Vagina (tissue), 2 donors: Measurements from ENCODE around the gene INSC. TPM values are rescaled to one million over a fixed set of nuclear protein-coding genes. Genes with fewer than 3 reads are reported as not detected.

Experiments
- DNase-seq, 2 donors: peaks; one replicate each; pipeline ENCODE4 v3.0.0-alpha.2; 2017; ENCODE audit errors: extremely low spot score in 2 of 2
- H3K27ac ChIP-seq: fragments of 200-600 bp; sonication (generic); one replicate; pipeline ENCODE4 v1.5.1; 2019
- H3K27me3 ChIP-seq: fragments of 200-600 bp; sonication (generic); one replicate; pipeline ENCODE4 v1.5.1; 2019
- H3K36me3 ChIP-seq, 2 donors: fragments of 200-600 bp; sonication (generic); one replicate each; pipeline ENCODE4 v1.5.1; 2017 to 2019
- H3K4me1 ChIP-seq: fragments of 200-600 bp; sonication (generic); one replicate; pipeline ENCODE4 v1.5.1; 2019
- H3K4me3 ChIP-seq, 2 donors: fragments of 200-600 bp; sonication (generic); 1 replicate in 1 of 2; 2 replicates in 1 of 2; pipeline ENCODE4 v1.5.1; 2016 to 2019
- H3K9me3 ChIP-seq: fragments of 200-600 bp; sonication (generic); one replicate; pipeline ENCODE4 v1.5.1; 2019
- POLR2A ChIP-seq, 2 donors: fragments of 450-650 bp; IDR thresholded peaks; one replicate each; pipeline ENCODE4 v1.6.1; 2017; ENCODE audit warnings: antibody characterized with exemption in 2 of 2, mild to moderate bottlenecking in 2 of 2, moderate library complexity in 2 of 2
- POLR2AphosphoS5 ChIP-seq, 2 donors: sonication (generic); formaldehyde crosslinking; IDR thresholded peaks; one replicate each; pipeline ENCODE4 v1.9.0; 2017; ENCODE audit warnings: antibody characterized with exemption in 2 of 2, mild to moderate bottlenecking in 2 of 2, low read depth in 1 of 2; ENCODE audit not compliant: insufficient read depth in 1 of 2
- intact Hi-C: fragments of 100-400 bp; cut with DNase I; formaldehyde crosslinking; loops from one replicate; pipeline ENCODE4 v1.15.1; 2023
- total RNA-seq: library from RNA; depleted of rRNA; stranded (reverse); fragments of >200 nt; gene quantifications from one replicate; pipeline ENCODE4 v1.2.3, GENCODE V29; 2016
- TF ChIP-seq, protein P1 (sequence below), 3 experiments: fragments of 450-650 bp in 2 of 3; fragments of 200-600 bp in 1 of 3; sonication (generic) in 1 of 3; IDR thresholded peaks; one replicate each; pipeline ENCODE4 v1.5.1; 2017 to 2019; ENCODE audit warnings: antibody characterized with exemption in 3 of 3, mild to moderate bottlenecking in 2 of 3, moderate library complexity in 2 of 3

The INSC gene
- total RNA-seq, 1 donor from 2014 or later, result 3.2 TPM

- no peak overlapping the region for H3K27ac ChIP-seq
- H3K4me1 ChIP-seq, result no peaks in the 10 kb centered on the region
- H3K27me3 ChIP-seq, result no peaks in the 10 kb centered on the region
- DNase-seq, result no peak
- intact Hi-C loops, result no loop called here
- H3K36me3 ChIP-seq, result no peaks in the 10 kb centered on the region
- no peak overlapping the region for H3K4me3 ChIP-seq
- no peaks in the 10 kb centered on the region for H3K9me3 ChIP-seq
- TF ChIP-seq, protein P1, sequence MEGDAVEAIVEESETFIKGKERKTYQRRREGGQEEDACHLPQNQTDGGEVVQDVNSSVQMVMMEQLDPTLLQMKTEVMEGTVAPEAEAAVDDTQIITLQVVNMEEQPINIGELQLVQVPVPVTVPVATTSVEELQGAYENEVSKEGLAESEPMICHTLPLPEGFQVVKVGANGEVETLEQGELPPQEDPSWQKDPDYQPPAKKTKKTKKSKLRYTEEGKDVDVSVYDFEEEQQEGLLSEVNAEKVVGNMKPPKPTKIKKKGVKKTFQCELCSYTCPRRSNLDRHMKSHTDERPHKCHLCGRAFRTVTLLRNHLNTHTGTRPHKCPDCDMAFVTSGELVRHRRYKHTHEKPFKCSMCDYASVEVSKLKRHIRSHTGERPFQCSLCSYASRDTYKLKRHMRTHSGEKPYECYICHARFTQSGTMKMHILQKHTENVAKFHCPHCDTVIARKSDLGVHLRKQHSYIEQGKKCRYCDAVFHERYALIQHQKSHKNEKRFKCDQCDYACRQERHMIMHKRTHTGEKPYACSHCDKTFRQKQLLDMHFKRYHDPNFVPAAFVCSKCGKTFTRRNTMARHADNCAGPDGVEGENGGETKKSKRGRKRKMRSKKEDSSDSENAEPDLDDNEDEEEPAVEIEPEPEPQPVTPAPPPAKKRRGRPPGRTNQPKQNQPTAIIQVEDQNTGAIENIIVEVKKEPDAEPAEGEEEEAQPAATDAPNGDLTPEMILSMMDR (IDR thresholded peaks at IDR 0.05), result no peak
- TF ChIP-seq POLR2A (IDR thresholded peaks at IDR 0.05) (no peak), POLR2AphosphoS5 (IDR thresholded peaks at IDR 0.05; ENCODE audit: insufficient read depth in 1 of 2, low read depth in 1 of 2) (no peak)
These were observed 80.1 kb downstream of the INSC start for GRCh38 chr11:15194671-15195415.

- H3K4me1 ChIP-seq, result no peaks in the 10 kb centered on the region
- intact Hi-C loops, result no loop called here
These were observed 80.9 kb downstream of the INSC start for GRCh38 chr11:15195454-15196200.

DNA sequence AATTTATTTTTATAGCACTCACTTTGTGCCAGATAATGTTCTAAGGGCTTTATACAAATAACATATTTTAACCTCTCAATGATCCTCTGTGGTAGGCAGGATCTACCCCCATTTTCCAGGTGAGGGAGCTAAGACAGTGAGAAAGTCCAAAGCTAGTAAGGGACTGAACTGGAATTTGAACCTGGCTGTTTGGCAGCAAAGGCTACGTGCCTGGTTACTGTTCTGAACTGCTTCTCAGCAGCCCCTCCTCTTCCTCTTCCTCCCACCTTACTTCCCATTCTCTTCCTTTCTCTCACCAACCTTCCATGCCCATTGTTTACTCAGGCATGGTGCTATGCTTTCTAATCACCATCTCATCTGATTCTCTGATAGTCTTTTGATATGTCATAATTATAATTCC lies 82.0 kb downstream of the INSC start:
- Histone ChIP-seq H3K4me1 (no peaks in the 10 kb centered on the region), H3K27me3 (no peaks in the 10 kb centered on the region), H3K36me3 (no peaks in the 10 kb centered on the region), H3K4me3 (no peak overlapping the region), H3K27ac (no peak overlapping the region), H3K9me3 (no peaks in the 10 kb centered on the region)
- TF ChIP-seq, protein P1 (IDR thresholded peaks at IDR 0.05), result no peak
- TF ChIP-seq POLR2A (IDR thresholded peaks at IDR 0.05) (no peak), POLR2AphosphoS5 (IDR thresholded peaks at IDR 0.05; ENCODE audit: insufficient read depth in 1 of 2, low read depth in 1 of 2) (no peak)
- DNase-seq, result no peak
- intact Hi-C loops, result no loop called here

More at GRCh38 chr11:15195454-15196200, 80.9 kb downstream of the INSC start:
- no peak for DNase-seq
- H3K4me3 ChIP-seq, result no peak overlapping the region
- H3K9me3 ChIP-seq, result no peaks in the 10 kb centered on the region
- H3K27me3 ChIP-seq, result no peaks in the 10 kb centered on the region
- TF ChIP-seq POLR2AphosphoS5 (IDR thresholded peaks at IDR 0.05; ENCODE audit: insufficient read depth in 1 of 2, low read depth in 1 of 2), result no peak
- no peak for TF ChIP-seq POLR2A (IDR thresholded peaks at IDR 0.05)
- TF ChIP-seq, protein P1 (IDR thresholded peaks at IDR 0.05), result no peak
- H3K36me3 ChIP-seq, result no peaks in the 10 kb centered on the region
- H3K27ac ChIP-seq, result no peak overlapping the region

GRCh38 chr11:15197696-15198095 lies 83.0 kb downstream of the INSC start:
- Histone ChIP-seq H3K4me1 (no peaks in the 10 kb centered on the region), H3K36me3 (no peaks in the 10 kb centered on the region), H3K27me3 (no peaks in the 10 kb centered on the region), H3K27ac (no peak overlapping the region), H3K9me3 (no peaks in the 10 kb centered on the region), H3K4me3 (no peak overlapping the region)
- intact Hi-C loops, result no loop called here
- DNase-seq, result no peak
- TF ChIP-seq POLR2A (IDR thresholded peaks at IDR 0.05), result no peak
- TF ChIP-seq POLR2AphosphoS5 (IDR thresholded peaks at IDR 0.05; ENCODE audit: insufficient read depth in 1 of 2, low read depth in 1 of 2), result no peak
- TF ChIP-seq, protein P1 (IDR thresholded peaks at IDR 0.05), result no peak

- Histone ChIP-seq H3K9me3 (no peaks in the 10 kb centered on the region), H3K4me1 (no peaks in the 10 kb centered on the region), H3K27ac (no peak overlapping the region), H3K4me3 (no peak overlapping the region), H3K36me3 (no peaks in the 10 kb centered on the region), H3K27me3 (no peaks in the 10 kb centered on the region)
- no peak for DNase-seq
- intact Hi-C loops, result no loop called here
- TF ChIP-seq POLR2AphosphoS5 (IDR thresholded peaks at IDR 0.05; ENCODE audit: insufficient read depth in 1 of 2, low read depth in 1 of 2) (no peak), POLR2A (IDR thresholded peaks at IDR 0.05) (no peak)
- TF ChIP-seq, protein P1 (IDR thresholded peaks at IDR 0.05), result no peak
These were observed 83.6 kb downstream of the INSC start for GRCh38 chr11:15198284-15198683.
